Panc1 (cell line): Measurements from ENCODE around the gene FBRSL1.

ENCODE experiments used
- POLR2AphosphoS5 ChIP-seq: IDR thresholded peaks from 2 replicates; pipeline ENCODE4 v1.6.1; 2012; ENCODE audit warnings: mild to moderate bottlenecking, low read depth, low read length, moderate library complexity
- REST ChIP-seq, 2 experiments: IDR thresholded peaks; 2 replicates each; pipeline ENCODE4 v1.6.1; 2011 to 2012; ENCODE audit warnings: low read depth in 2 of 2, control low read depth in 1 of 2, low read length in 1 of 2, mild to moderate bottlenecking in 1 of 2, moderate library complexity in 1 of 2; ENCODE audit not compliant: insufficient read depth in 1 of 2
- TCF7L2 ChIP-seq: IDR thresholded peaks from 2 replicates; pipeline ENCODE4 v1.6.1; 2011; ENCODE audit warnings: mild to moderate bottlenecking, low read depth, low read length, inconsistent platforms
- TF ChIP-seq, protein P1 (sequence below): fragments of 450-650 bp; IDR thresholded peaks from 2 replicates; pipeline ENCODE4 v1.5.1; 2017; ENCODE audit warnings: mild to moderate bottlenecking

DNA sequence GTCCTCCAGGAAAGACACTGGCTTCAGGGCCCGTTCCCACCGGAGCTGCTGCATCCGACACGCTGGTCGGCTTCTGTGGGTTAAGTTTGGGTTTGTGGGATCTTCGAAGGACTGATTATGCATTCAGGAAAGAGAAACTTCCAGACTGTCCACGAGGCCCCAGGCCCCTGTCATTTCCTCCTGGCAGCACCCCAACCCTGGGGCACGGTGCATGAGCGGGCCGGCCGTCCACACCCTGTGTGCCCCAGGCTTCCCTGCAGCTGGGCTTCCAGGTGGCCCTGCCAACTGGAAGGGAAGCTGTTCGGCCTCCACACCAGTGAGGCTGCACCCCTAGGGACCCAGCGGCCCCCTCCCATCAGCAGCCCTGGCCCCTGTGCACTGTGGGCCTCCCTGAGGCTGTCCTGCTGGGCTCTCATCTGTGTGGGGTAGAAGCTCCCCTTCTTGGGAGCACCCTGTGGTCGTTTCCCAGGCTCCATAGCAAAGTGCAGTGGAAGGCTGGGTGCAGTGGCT lies 9.3 kb upstream of the FBRSL1 start:
- no peak for TF ChIP-seq POLR2AphosphoS5
- TF ChIP-seq, protein P1, sequence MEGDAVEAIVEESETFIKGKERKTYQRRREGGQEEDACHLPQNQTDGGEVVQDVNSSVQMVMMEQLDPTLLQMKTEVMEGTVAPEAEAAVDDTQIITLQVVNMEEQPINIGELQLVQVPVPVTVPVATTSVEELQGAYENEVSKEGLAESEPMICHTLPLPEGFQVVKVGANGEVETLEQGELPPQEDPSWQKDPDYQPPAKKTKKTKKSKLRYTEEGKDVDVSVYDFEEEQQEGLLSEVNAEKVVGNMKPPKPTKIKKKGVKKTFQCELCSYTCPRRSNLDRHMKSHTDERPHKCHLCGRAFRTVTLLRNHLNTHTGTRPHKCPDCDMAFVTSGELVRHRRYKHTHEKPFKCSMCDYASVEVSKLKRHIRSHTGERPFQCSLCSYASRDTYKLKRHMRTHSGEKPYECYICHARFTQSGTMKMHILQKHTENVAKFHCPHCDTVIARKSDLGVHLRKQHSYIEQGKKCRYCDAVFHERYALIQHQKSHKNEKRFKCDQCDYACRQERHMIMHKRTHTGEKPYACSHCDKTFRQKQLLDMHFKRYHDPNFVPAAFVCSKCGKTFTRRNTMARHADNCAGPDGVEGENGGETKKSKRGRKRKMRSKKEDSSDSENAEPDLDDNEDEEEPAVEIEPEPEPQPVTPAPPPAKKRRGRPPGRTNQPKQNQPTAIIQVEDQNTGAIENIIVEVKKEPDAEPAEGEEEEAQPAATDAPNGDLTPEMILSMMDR: no peak
- TF ChIP-seq REST (IDR thresholded peaks at IDR 0.05; ENCODE audit: insufficient read depth in 1 of 2, low read depth in 2 of 2, low read length in 1 of 2): no peak
- no peak for TF ChIP-seq TCF7L2
